HCT116 (cell line): Measurements from ENCODE around the gene CHST11. TPM values are rescaled to one million over a fixed set of nuclear protein-coding genes. Genes with fewer than 3 reads are reported as not detected.

Experiments used
- ATAC-seq: fragments of 200-7000 bp; cut with Tn5 transposase; 2 replicates; pipeline ENCODE4 v1.9.1; 2020; ENCODE audit warnings: mild to moderate bottlenecking, moderate library complexity
- BruUV-seq: library from RNA; stranded (reverse); fragments of 400-500 nt; replicated peaks from 2 replicates; lab custom pipeline; 2021; lab: Mats Ljungman, UMichigan
- CTCF ChIA-PET: fragments of 300-600 bp; sonication (Branson Sonifier 250); formaldehyde crosslinking; loops from one replicate; lab custom pipeline; 2021; ENCODE audit warnings: antibody characterized with exemption; lab: Charles Lee
- POLR2A ChIA-PET: fragments of 300-600, 350-600 bp; sonication (Branson Sonifier 250); formaldehyde crosslinking; loops from one replicate; lab custom pipeline; 2021; ENCODE audit warnings: antibody characterized with exemption; lab: Charles Lee
- RAD21 ChIA-PET, 2 experiments: fragments of 300-600 bp; sonication (Branson Sonifier 250); formaldehyde crosslinking; loops; one replicate each; lab custom pipeline; 2023; ENCODE audit warnings: low total read pairs in 2 of 2; ENCODE audit not compliant: uncharacterized antibody in 2 of 2, unreplicated experiment in 2 of 2, low non-redundant PET in 1 of 2; lab: Charles Lee
- DNase-seq: peaks from one replicate; pipeline ENCODE4 v3.0.0-alpha.2; 2010; ENCODE audit warnings: low read depth, low spot score
- H2AFZ ChIP-seq: fragments of 200-600 bp; shearing (Covaris generic), sonication (generic); 2 replicates; pipeline ENCODE4 v1.6.1; 2017; ENCODE audit warnings: low read depth, mixed run types, mixed read lengths, antibody characterized with exemption, low read length; ENCODE audit not compliant: poor library complexity, severe bottlenecking
- H3K27ac ChIP-seq: 2 replicates; pipeline ENCODE4 v1.5.1; 2012; ENCODE audit warnings: low read depth, low read length
- H3K27me3 ChIP-seq: fragments of 200-600 bp; sonication (generic); 2 replicates; pipeline ENCODE4 v1.6.1; 2016; ENCODE audit warnings: mixed run types, low read length, mixed read lengths; ENCODE audit not compliant: insufficient read depth
- H3K36me3 ChIP-seq, 2 experiments: fragments of 200-500 bp in 1 of 2; fragments of 200-600 bp in 1 of 2; sonication (Bioruptor generic) in 1 of 2; sonication (generic) in 1 of 2; 2 replicates each; pipeline versions ENCODE4 v1.5.1 to v1.6.1; 2014 to 2016; ENCODE audit warnings: low read length in 2 of 2, inconsistent platforms in 1 of 2, mixed read lengths in 1 of 2, mixed run types in 1 of 2; ENCODE audit not compliant: insufficient read depth in 2 of 2, control insufficient read depth in 1 of 2
- H3K4me1 ChIP-seq, 2 experiments: fragments of 200-600 bp in 1 of 2; sonication (generic) in 1 of 2; 2 replicates each; pipeline versions ENCODE4 v1.5.1 to v1.6.1; 2012 to 2017; ENCODE audit warnings: low read length in 2 of 2, inconsistent platforms in 1 of 2, mild to moderate bottlenecking in 1 of 2, mixed read lengths in 1 of 2, mixed run types in 1 of 2, moderate library complexity in 1 of 2; ENCODE audit not compliant: insufficient read depth in 2 of 2, control insufficient read depth in 1 of 2
- H3K4me2 ChIP-seq: fragments of 200-600 bp; sonication (generic); 2 replicates; pipeline ENCODE4 v1.6.1; 2017; ENCODE audit warnings: mixed run types, low read length, mixed read lengths
- H3K4me3 ChIP-seq, 2 experiments: fragments of 200-600 bp in 1 of 2; sonication (generic) in 1 of 2; replicated peaks in 1 of 2; 2 replicates each; pipeline ENCODE4 v1.5.1; 2011 to 2016; ENCODE audit warnings: low read length in 2 of 2, control low read depth in 1 of 2, low read depth in 1 of 2, mild to moderate bottlenecking in 1 of 2, mixed read lengths in 1 of 2, mixed run types in 1 of 2
- H3K79me2 ChIP-seq: fragments of 200-600 bp; sonication (generic); 2 replicates; pipeline ENCODE4 v1.6.1; 2017; ENCODE audit warnings: mild to moderate bottlenecking, mixed run types, low read length, moderate library complexity, mixed read lengths; ENCODE audit not compliant: insufficient read depth
- H3K9ac ChIP-seq: fragments of 200-600 bp; sonication (generic); 2 replicates; pipeline ENCODE4 v1.6.1; 2016; ENCODE audit warnings: low read length, mixed read lengths
- H3K9me2 ChIP-seq: fragments of 200-600 bp; sonication (generic), shearing (Covaris generic); 2 replicates; pipeline ENCODE4 v1.6.1; 2017; ENCODE audit warnings: mixed run types, mild to moderate bottlenecking, moderate library complexity; ENCODE audit not compliant: insufficient read depth
- H3K9me3 ChIP-seq, 2 experiments: fragments of 200-500 bp in 1 of 2; fragments of 200-600 bp in 1 of 2; sonication (Bioruptor generic) in 1 of 2; sonication (generic) in 1 of 2; 2 replicates each; pipeline ENCODE4 v1.6.1; 2014 to 2017; ENCODE audit warnings: low read length in 2 of 2, mixed read lengths in 2 of 2, inconsistent platforms in 1 of 2, low read depth in 1 of 2, mild to moderate bottlenecking in 1 of 2, mixed run types in 1 of 2, moderate library complexity in 1 of 2; ENCODE audit not compliant: control insufficient read depth in 1 of 2, insufficient read depth in 1 of 2
- H4K20me1 ChIP-seq: fragments of 200-600 bp; sonication (generic), shearing (Covaris generic); 2 replicates; pipeline ENCODE4 v1.6.1; 2017; ENCODE audit warnings: mixed run types, mild to moderate bottlenecking, moderate library complexity; ENCODE audit not compliant: insufficient read depth
- CBX3 ChIP-seq: IDR thresholded peaks from 2 replicates; pipeline ENCODE4 v1.6.1; 2012; ENCODE audit warnings: low read depth
- ELF1 ChIP-seq: IDR thresholded peaks from 2 replicates; pipeline ENCODE4 v1.6.1; 2012; ENCODE audit warnings: low read depth, borderline replicate concordance
- FOSL1 ChIP-seq: IDR thresholded peaks from 2 replicates; pipeline ENCODE4 v1.6.1; 2012; ENCODE audit warnings: low read depth
- POLR2A ChIP-seq: IDR thresholded peaks from 2 replicates; pipeline ENCODE4 v1.7.0; 2011; ENCODE audit warnings: borderline replicate concordance; ENCODE audit not compliant: insufficient read depth, insufficient read length; ENCODE audit errors: extremely low read depth
- POLR2AphosphoS5 ChIP-seq: IDR thresholded peaks from 2 replicates; pipeline ENCODE4 v1.6.1; 2011; ENCODE audit warnings: mild to moderate bottlenecking, low read depth, low read length, moderate library complexity
- RAD21 ChIP-seq: IDR thresholded peaks from 2 replicates; pipeline ENCODE4 v1.6.1; 2012; ENCODE audit warnings: low read depth, mild to moderate bottlenecking
- SIN3A ChIP-seq: IDR thresholded peaks from 2 replicates; pipeline ENCODE4 v1.6.1; 2012; ENCODE audit warnings: low read depth
- SP1 ChIP-seq: IDR thresholded peaks from 2 replicates; pipeline ENCODE4 v1.6.1; 2012; ENCODE audit warnings: low read depth
- SRF ChIP-seq: IDR thresholded peaks from 2 replicates; pipeline ENCODE4 v1.6.1; 2012; ENCODE audit warnings: low read depth
- TCF7L2 ChIP-seq: IDR thresholded peaks from 2 replicates; pipeline ENCODE4 v1.7.0; 2011; ENCODE audit warnings: borderline replicate concordance, inconsistent platforms; ENCODE audit not compliant: insufficient read depth, insufficient read length; ENCODE audit errors: extremely low read depth
- YY1 ChIP-seq: IDR thresholded peaks from 2 replicates; pipeline ENCODE4 v1.6.1; 2011; ENCODE audit warnings: low read length, low read depth, moderate library complexity, mild to moderate bottlenecking; ENCODE audit not compliant: insufficient replicate concordance; ENCODE audit errors: extremely low read depth
- ZFX ChIP-seq: fragments of 450-650 bp; IDR thresholded peaks from 2 replicates; pipeline ENCODE4 v1.6.1; 2017
- ZNF274 ChIP-seq: fragments of 200-500 bp; sonication (Bioruptor generic); IDR thresholded peaks from 2 replicates; pipeline ENCODE4 v1.6.1; 2014; ENCODE audit warnings: mild to moderate bottlenecking, low read depth, low read length, inconsistent platforms
- intact Hi-C: fragments of 100-400 bp; cut with micrococcal nuclease; formaldehyde crosslinking; loops from 2 replicates; pipeline ENCODE4 v1.10.0; 2022
- total RNA-seq: library from RNA; stranded (reverse); gene quantifications from one replicate; pipeline ENCODE4 v1.2.1, GENCODE V29; 2021; ENCODE audit not compliant: unreplicated experiment
- TF ChIP-seq, protein P1 (sequence below): IDR thresholded peaks from 2 replicates; pipeline ENCODE4 v1.6.1; 2011; ENCODE audit warnings: mild to moderate bottlenecking, low read length, moderate library complexity; ENCODE audit not compliant: insufficient replicate concordance; ENCODE audit errors: extremely low read depth
- TF ChIP-seq, protein P2 (sequence below): IDR thresholded peaks from 2 replicates; pipeline ENCODE4 v1.6.1; 2012; ENCODE audit warnings: low read depth

Gene CHST11
- total RNA-seq, 1 experiment from 2014 or later, result 10.1 TPM

DNA sequence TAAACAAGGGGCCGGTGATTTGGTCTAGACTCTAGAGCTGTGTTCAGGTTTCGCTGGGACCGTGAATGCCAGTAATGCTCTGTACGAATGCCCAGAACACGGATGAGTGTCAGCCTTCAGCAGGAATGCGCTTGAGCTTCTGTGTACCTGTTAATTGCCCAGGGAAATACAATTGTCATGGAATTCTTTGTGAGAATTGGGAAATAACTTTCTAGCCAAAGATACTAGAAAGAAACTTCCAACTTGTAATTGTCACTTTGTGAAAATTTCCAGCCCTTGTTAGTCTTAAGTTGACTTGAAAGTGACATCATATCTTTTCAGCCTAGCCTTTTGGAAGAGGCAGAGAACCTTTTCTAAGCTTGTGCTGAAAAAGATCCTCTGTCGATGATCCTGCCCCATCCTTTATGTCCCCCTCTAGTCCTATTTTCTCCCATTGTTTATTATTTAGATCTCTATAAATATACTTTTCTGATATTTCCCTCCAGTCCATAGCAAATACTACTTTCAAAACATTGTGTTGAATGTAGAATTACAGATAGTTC, 2.7 kb downstream of the CHST11 start:
- Histone ChIP-seq H3K4me2 (peak overlapping the region; percentile 82; the same call in 1 of the 2 replicates), H3K36me3 (no peaks in the 10 kb centered on the region), H3K27me3 (no peaks in the 10 kb centered on the region), H3K79me2 (peaks cover 16% of the 10 kb centered on the region), H2AFZ (no peak overlapping the region), H3K9me2 (no peaks in the 10 kb centered on the region), H3K4me1 (peaks cover 9 to 33% of the 10 kb centered on the region in 2 experiments), H3K4me3 (no peak overlapping the region), H3K9me3 (no peaks in the 10 kb centered on the region), H3K27ac (no peak overlapping the region), H4K20me1 (no peaks in the 10 kb centered on the region), H3K9ac (no peak overlapping the region)
- POLR2A ChIA-PET, result no interaction called here
- BruUV-seq, result no TSS peak
- intact Hi-C loops, result no loop called here
- TF ChIP-seq, protein P1, sequence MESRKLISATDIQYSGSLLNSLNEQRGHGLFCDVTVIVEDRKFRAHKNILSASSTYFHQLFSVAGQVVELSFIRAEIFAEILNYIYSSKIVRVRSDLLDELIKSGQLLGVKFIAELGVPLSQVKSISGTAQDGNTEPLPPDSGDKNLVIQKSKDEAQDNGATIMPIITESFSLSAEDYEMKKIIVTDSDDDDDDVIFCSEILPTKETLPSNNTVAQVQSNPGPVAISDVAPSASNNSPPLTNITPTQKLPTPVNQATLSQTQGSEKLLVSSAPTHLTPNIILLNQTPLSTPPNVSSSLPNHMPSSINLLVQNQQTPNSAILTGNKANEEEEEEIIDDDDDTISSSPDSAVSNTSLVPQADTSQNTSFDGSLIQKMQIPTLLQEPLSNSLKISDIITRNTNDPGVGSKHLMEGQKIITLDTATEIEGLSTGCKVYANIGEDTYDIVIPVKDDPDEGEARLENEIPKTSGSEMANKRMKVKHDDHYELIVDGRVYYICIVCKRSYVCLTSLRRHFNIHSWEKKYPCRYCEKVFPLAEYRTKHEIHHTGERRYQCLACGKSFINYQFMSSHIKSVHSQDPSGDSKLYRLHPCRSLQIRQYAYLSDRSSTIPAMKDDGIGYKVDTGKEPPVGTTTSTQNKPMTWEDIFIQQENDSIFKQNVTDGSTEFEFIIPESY, result no peak
- TF ChIP-seq RAD21 (no peak), ZFX (no peak), ELF1 (no peak), POLR2AphosphoS5 (no peak), POLR2A (no peak), SIN3A (no peak), YY1 (no peak), SRF (no peak), FOSL1 (no peak), SP1 (no peak), ZNF274 (no peak), CBX3 (no peak), TCF7L2 (no peak)
- TF ChIP-seq, protein P2, sequence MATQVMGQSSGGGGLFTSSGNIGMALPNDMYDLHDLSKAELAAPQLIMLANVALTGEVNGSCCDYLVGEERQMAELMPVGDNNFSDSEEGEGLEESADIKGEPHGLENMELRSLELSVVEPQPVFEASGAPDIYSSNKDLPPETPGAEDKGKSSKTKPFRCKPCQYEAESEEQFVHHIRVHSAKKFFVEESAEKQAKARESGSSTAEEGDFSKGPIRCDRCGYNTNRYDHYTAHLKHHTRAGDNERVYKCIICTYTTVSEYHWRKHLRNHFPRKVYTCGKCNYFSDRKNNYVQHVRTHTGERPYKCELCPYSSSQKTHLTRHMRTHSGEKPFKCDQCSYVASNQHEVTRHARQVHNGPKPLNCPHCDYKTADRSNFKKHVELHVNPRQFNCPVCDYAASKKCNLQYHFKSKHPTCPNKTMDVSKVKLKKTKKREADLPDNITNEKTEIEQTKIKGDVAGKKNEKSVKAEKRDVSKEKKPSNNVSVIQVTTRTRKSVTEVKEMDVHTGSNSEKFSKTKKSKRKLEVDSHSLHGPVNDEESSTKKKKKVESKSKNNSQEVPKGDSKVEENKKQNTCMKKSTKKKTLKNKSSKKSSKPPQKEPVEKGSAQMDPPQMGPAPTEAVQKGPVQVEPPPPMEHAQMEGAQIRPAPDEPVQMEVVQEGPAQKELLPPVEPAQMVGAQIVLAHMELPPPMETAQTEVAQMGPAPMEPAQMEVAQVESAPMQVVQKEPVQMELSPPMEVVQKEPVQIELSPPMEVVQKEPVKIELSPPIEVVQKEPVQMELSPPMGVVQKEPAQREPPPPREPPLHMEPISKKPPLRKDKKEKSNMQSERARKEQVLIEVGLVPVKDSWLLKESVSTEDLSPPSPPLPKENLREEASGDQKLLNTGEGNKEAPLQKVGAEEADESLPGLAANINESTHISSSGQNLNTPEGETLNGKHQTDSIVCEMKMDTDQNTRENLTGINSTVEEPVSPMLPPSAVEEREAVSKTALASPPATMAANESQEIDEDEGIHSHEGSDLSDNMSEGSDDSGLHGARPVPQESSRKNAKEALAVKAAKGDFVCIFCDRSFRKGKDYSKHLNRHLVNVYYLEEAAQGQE, result no peak
- no peak for DNase-seq
- CTCF ChIA-PET, result no interaction called here
- ATAC-seq, result no peak
- RAD21 ChIA-PET, result no interaction called here
